ENCODE results near the gene IER2.
A peak's percentile ranks its signal among the peaks of the same experiment; 100 is the strongest.

IER2 gene

DNA sequence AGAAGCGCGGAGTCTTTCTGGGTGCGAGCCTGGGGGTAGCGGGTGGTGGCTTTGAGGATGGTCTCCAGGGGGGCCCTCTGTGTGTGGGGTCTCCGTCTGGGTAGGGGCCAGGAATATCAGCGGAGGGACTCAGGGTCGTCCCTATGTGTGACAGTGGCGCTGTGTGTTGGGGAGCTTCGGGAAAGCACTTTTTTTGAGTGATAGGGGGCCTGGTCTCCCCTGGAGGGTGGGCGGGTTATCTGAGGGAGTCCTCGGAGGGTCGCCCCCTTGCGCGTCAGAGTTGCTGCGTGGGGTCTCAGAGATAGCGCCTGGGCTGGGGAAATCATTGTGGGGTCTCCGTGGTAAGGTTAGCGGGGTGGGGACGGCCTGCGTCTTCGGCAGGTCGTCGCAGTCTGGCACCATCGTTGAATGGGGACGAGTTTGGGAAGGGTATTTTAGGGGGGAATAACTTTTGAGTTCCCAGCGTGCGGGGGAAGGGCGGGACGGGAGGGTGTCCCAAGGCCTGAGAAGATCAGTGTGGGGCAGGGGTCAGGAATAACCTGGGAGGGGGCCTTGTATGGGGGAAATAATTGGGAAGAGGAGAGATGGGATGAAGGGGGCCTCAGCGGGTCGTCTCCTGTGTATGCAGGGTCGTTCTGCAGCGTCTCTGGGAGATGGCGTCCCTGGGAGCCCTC is 857 bp downstream of the IER2 start:
- TF ChIP-seq POLR2AphosphoS5 (IDR thresholded peaks at IDR 0.05; ENCODE audit: low read depth, low read length) (no peak; the same call in 1 of the 2 replicates), POLR2A (IDR thresholded peaks at IDR 0.05; ENCODE audit: low read depth, low read length) (peak; percentile 40; the same call in 1 of the 2 replicates)
- FAIRE-seq (peak; percentile 76), DNase-seq (ENCODE audit: insufficient read length) (no peak)

GRCh38 chr19:13151605-13152355 is 1.6 kb downstream of the IER2 start:
- FAIRE-seq, result peak; percentile 79
- TF ChIP-seq POLR2A (IDR thresholded peaks at IDR 0.05; ENCODE audit: low read depth, low read length) (peak; percentile 54; the same call in 1 of the 2 replicates), TAF1 (IDR thresholded peaks at IDR 0.05; ENCODE audit: borderline replicate concordance, low read depth, low read length) (no peak; the same call in 1 of the 2 replicates), POLR2AphosphoS5 (IDR thresholded peaks at IDR 0.05; ENCODE audit: low read depth, low read length) (no peak; the same call in 1 of the 2 replicates)
- DNase-seq (ENCODE audit: insufficient read length), result peak; percentile 83

- no peak for DNase-seq (ENCODE audit: insufficient read length)
- peak; percentile 87 for FAIRE-seq
Measured at GRCh38 chr19:13152356-13152973, 2.3 kb downstream of the IER2 start.

GRCh38 chr19:13152974-13153568 is 2.9 kb downstream of the IER2 start:
- FAIRE-seq, result no peak
- peak; percentile 100 for TF ChIP-seq POLR2AphosphoS5 (IDR thresholded peaks at IDR 0.05; ENCODE audit: low read depth, low read length)
- peak; percentile 100 for TF ChIP-seq POLR2A (IDR thresholded peaks at IDR 0.05; ENCODE audit: low read depth, low read length)
- peak; percentile 99 for TF ChIP-seq TAF1 (IDR thresholded peaks at IDR 0.05; ENCODE audit: borderline replicate concordance, low read depth, low read length)
- peak; percentile 76 for DNase-seq (ENCODE audit: insufficient read length)

More at GRCh38 chr19:13152356-13152973, 2.3 kb downstream of the IER2 start:
- TF ChIP-seq TAF1 (IDR thresholded peaks at IDR 0.05; ENCODE audit: borderline replicate concordance, low read depth, low read length) (no peak), POLR2A (IDR thresholded peaks at IDR 0.05; ENCODE audit: low read depth, low read length) (no peak), POLR2AphosphoS5 (IDR thresholded peaks at IDR 0.05; ENCODE audit: low read depth, low read length) (no peak)

DNA sequence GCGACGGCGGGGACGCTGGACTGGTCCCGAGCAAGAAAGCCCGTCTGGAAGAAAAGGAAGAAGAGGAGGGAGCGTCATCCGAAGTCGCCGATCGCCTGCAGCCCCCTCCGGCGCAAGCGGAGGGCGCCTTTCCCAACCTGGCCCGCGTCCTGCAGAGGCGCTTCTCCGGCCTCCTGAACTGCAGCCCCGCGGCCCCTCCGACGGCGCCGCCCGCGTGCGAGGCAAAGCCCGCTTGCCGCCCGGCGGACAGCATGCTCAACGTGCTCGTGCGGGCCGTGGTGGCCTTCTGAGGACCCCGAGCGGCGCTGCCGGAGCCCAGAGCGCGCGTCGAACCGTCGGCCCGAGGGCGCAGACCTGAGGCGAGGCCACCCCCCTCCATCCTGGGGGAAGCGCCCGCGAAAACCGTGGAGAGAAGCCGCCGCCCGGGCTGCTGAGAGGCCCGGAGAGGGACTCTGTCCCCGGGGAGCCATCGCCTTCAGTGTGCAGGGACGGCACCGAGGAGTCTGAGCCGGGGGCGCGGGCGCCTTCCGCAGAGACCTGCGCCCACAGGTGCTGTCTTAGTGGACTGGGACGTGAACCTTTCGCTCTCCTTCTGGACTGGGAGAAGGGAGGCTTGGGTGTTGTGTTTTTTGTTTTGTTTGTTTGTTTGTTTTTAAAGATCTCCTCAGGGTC is 3.5 kb downstream of the IER2 start:
- TF ChIP-seq POLR2A (IDR thresholded peaks at IDR 0.05; ENCODE audit: low read depth, low read length), result no peak
- no peak for DNase-seq (ENCODE audit: insufficient read length)
- FAIRE-seq, result no peak

- peak; percentile 80 for FAIRE-seq
- TF ChIP-seq TAF1 (IDR thresholded peaks at IDR 0.05; ENCODE audit: borderline replicate concordance, low read depth, low read length), result no peak; the same call in 1 of the 2 replicates
- TF ChIP-seq POLR2A (IDR thresholded peaks at IDR 0.05; ENCODE audit: low read depth, low read length), result peak; percentile 18; the same call in 1 of the 2 replicates
- no peak for DNase-seq (ENCODE audit: insufficient read length)
Measured at GRCh38 chr19:13154241-13154778, 4.1 kb downstream of the IER2 start.

DNA sequence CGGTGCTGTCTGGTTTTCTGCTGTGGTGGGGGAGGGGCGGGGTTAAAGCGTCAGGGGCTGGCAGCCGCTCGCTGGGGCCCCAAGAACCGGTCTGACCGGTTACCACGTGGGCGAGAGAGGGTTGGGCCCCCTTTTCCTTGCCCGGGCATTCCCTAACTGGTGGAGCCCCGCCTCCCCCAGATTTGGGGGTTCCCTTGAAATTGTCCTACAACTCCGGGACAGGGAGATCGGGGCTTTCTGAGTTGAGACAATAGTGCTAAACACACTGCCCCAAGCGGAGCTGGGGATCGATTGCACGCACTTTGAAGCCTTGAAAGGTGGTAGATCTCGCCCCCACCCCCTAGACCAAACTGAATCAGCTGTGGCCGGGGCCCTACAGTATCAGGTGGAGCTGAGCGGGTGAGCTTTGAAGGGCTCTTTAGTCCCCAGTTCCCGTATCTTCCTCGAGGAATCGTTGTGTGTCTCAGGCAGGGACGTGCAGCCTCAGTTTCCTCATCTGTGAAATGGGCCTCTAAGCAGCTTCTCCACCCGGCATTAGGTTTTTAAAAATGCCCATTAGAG is 4.8 kb downstream of the IER2 start:
- DNase-seq (ENCODE audit: insufficient read length), result peak; percentile 52
- FAIRE-seq, result peak; percentile 74
- TF ChIP-seq TAF1 (IDR thresholded peaks at IDR 0.05; ENCODE audit: borderline replicate concordance, low read depth, low read length), result no peak
- peak; percentile 91 for TF ChIP-seq POLR2AphosphoS5 (IDR thresholded peaks at IDR 0.05; ENCODE audit: low read depth, low read length)
- TF ChIP-seq POLR2A (IDR thresholded peaks at IDR 0.05; ENCODE audit: low read depth, low read length), result peak; percentile 75

DNA sequence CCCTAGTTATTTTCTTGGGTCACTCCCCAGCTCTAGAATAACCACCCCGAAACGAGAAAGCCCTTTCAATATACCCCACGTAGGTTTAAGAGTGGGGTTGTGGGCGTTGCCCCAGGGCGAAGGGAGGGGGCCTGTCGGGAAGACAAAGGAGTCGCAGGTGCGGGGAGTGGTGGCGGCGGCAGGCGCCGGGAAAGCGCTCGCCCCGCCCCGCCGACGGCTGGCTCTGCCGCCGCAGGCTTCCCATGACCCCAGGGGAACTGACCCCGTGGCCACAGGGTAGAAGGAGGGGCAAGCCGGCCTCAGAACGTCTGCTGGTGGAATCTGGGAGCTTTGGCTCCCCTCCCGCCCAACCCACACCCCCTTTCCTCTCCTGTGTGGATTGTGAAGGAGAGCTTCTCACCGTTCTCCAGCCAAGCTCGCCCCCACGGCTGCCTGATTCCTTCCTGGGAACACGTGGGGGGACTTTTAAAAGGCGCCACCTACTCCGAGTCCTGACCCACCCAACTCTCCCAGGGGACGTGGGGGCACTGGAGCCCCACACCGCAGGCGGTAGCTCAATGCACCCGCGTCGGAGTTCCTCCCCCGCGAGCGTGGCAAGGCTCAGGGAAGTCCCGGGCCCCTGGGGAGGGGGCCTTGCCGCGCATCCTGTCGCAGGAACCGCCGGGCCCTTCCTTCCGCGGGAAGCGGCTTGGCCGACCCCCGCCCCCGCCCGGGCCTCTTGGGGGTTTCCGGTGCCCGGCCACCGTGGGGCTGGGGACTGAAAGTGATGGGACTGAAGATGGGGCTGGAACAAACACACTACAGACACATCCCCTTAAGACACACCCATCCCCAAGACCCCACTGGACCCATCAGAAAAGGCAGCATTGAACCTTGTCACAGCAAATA is 5.5 kb downstream of the IER2 start:
- DNase-seq (ENCODE audit: insufficient read length), result no peak
- peak; percentile 85 for FAIRE-seq
- TF ChIP-seq TAF1 (IDR thresholded peaks at IDR 0.05; ENCODE audit: borderline replicate concordance, low read depth, low read length) (no peak), POLR2A (IDR thresholded peaks at IDR 0.05; ENCODE audit: low read depth, low read length) (peak; percentile 50; the same call in 1 of the 2 replicates)

DNA sequence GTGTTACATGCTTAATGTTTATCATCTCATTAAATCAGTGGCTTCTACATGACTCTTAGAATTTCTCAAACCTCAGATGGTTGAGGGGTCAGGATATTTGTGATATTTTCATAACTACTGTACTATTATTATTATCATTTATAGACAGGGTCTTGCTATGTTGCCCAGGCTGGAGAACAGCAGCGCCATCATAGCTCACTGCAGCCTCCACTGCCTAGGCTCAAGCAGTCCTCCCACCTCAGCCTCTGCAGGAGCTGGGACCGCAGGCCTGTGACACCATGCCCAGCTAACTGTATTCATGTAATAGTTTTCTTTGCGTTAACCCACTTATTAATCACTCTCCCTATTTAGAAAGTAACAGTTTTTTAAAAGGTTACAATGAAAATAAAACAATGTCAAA is 9.5 kb downstream of the IER2 start:
- TF ChIP-seq POLR2AphosphoS5 (IDR thresholded peaks at IDR 0.05; ENCODE audit: low read depth, low read length), result no peak
- no peak for TF ChIP-seq POLR2A (IDR thresholded peaks at IDR 0.05; ENCODE audit: low read depth, low read length)
- no peak for TF ChIP-seq TAF1 (IDR thresholded peaks at IDR 0.05; ENCODE audit: borderline replicate concordance, low read depth, low read length)
- DNase-seq (ENCODE audit: insufficient read length) (no peak), FAIRE-seq (no peak)

GRCh38 chr19:13160557-13160956 is 10.3 kb downstream of the IER2 start:
- no peak for DNase-seq (ENCODE audit: insufficient read length)
- TF ChIP-seq POLR2AphosphoS5 (IDR thresholded peaks at IDR 0.05; ENCODE audit: low read depth, low read length) (no peak), TAF1 (IDR thresholded peaks at IDR 0.05; ENCODE audit: borderline replicate concordance, low read depth, low read length) (no peak), POLR2A (IDR thresholded peaks at IDR 0.05; ENCODE audit: low read depth, low read length) (no peak)
- FAIRE-seq, result no peak

All from GM12892 (cell line).